DMS153 (cell line): Measurements from ENCODE around the gene SYNC.
"Not testable (repeated sequence)": the region's sequence is repeated elsewhere in the genome, so short reads cannot be mapped to it uniquely, and the experiment has no call there.

ENCODE experiments used
- DNase-seq: peaks from one replicate; lab custom pipeline; 2025; lab: John Stamatoyannopoulos, UW

The SYNC gene

GRCh38 chr1:32724678-32725614 lies 22.4 kb upstream of the SYNC start:
- DNase-seq, result no peak

GRCh38 chr1:32719681-32720275 lies 17.2 kb upstream of the SYNC start:
- no peak for DNase-seq

- no peak for DNase-seq
Measured at GRCh38 chr1:32718527-32718926, 16.0 kb upstream of the SYNC start.

GRCh38 chr1:32718036-32718435 lies 15.5 kb upstream of the SYNC start:
- DNase-seq, result no peak

GRCh38 chr1:32717503-32717902 lies 14.9 kb upstream of the SYNC start:
- no peak for DNase-seq

- DNase-seq, result peak; percentile 99
Measured at GRCh38 chr1:32716312-32717148, 14.0 kb upstream of the SYNC start.

- no peak for DNase-seq
Measured at GRCh38 chr1:32715901-32716311, 13.3 kb upstream of the SYNC start.

- no peak for DNase-seq
Measured at GRCh38 chr1:32714277-32714676, 11.7 kb upstream of the SYNC start.

- no peak for DNase-seq
Measured at GRCh38 chr1:32713081-32713480, 10.5 kb upstream of the SYNC start.

- DNase-seq, result not testable (repeated sequence)
Measured at GRCh38 chr1:32711221-32711620, 8.7 kb upstream of the SYNC start.

GRCh38 chr1:32709476-32709875 lies 6.9 kb upstream of the SYNC start:
- DNase-seq, result no peak

GRCh38 chr1:32709075-32709474 lies 6.5 kb upstream of the SYNC start:
- no peak for DNase-seq

GRCh38 chr1:32706491-32706890 lies 3.9 kb upstream of the SYNC start:
- DNase-seq, result no peak

- no peak for DNase-seq
Measured at GRCh38 chr1:32705516-32705915, 2.9 kb upstream of the SYNC start.

GRCh38 chr1:32703479-32704291 lies 1.1 kb upstream of the SYNC start:
- DNase-seq, result no peak

- no peak for DNase-seq
Measured at GRCh38 chr1:32701951-32702598, 495 bp downstream of the SYNC start.

- DNase-seq, result no peak
Measured at GRCh38 chr1:32701421-32701911, 1.1 kb downstream of the SYNC start.

- not testable (repeated sequence) for DNase-seq
Measured at GRCh38 chr1:32696996-32697395, 5.6 kb downstream of the SYNC start.

GRCh38 chr1:32696041-32696440 lies 6.5 kb downstream of the SYNC start:
- no peak for DNase-seq

GRCh38 chr1:32695098-32695904 lies 7.3 kb downstream of the SYNC start:
- no peak for DNase-seq
